Epidermal melanocyte (primary cell): ENCODE results near the gene UPF2.
A peak's percentile ranks its signal among the peaks of the same experiment; 100 is the strongest.
"Not testable (repeated sequence)": the region's sequence is repeated elsewhere in the genome, so short reads cannot be mapped to it uniquely, and the experiment has no call there.

Experiments
- DNase-seq: peaks from one replicate; pipeline ENCODE4 v3.0.0; 2011; ENCODE audit warnings: low spot score; ENCODE audit not compliant: insufficient read length

The UPF2 gene

GRCh38 chr10:12041766-12042408 is 722 bp downstream of the UPF2 start:
- DNase-seq, result no peak

GRCh38 chr10:12036073-12036655 is 6.4 kb downstream of the UPF2 start:
- DNase-seq, result no peak

- DNase-seq, result no peak
These were observed 11.2 kb downstream of the UPF2 start for GRCh38 chr10:12031404-12031803.

GRCh38 chr10:12027539-12027938 is 15.1 kb downstream of the UPF2 start:
- DNase-seq, result no peak

GRCh38 chr10:12025591-12025990 is 17.0 kb downstream of the UPF2 start:
- no peak for DNase-seq

- DNase-seq, result no peak
These were observed 19.9 kb downstream of the UPF2 start for GRCh38 chr10:12022580-12023257.

GRCh38 chr10:12020574-12020973 is 22.0 kb downstream of the UPF2 start:
- DNase-seq, result no peak

- no peak for DNase-seq
These were observed 23.2 kb downstream of the UPF2 start for GRCh38 chr10:12019283-12019971.

- no peak for DNase-seq
These were observed 23.9 kb downstream of the UPF2 start for GRCh38 chr10:12018438-12019282.

- DNase-seq, result no peak
These were observed 28.7 kb downstream of the UPF2 start for GRCh38 chr10:12013926-12014325.

- DNase-seq, result not testable (repeated sequence)
These were observed 29.2 kb downstream of the UPF2 start for GRCh38 chr10:12013391-12013790.

GRCh38 chr10:12010353-12010752 is 32.3 kb downstream of the UPF2 start:
- no peak for DNase-seq

- DNase-seq, result not testable (repeated sequence)
These were observed 33.8 kb downstream of the UPF2 start for GRCh38 chr10:12008842-12009241.

- no peak for DNase-seq
These were observed 35.9 kb downstream of the UPF2 start for GRCh38 chr10:12006671-12007070.

- peak; percentile 37 for DNase-seq
These were observed 48.7 kb downstream of the UPF2 start for GRCh38 chr10:11993834-11994468.

GRCh38 chr10:11988924-11989323 is 53.7 kb downstream of the UPF2 start:
- DNase-seq, result no peak

- DNase-seq, result peak; percentile 42
These were observed 55.9 kb downstream of the UPF2 start for GRCh38 chr10:11986593-11987216.

- DNase-seq, result no peak
These were observed 60.4 kb downstream of the UPF2 start for GRCh38 chr10:11982253-11982652.

GRCh38 chr10:11975795-11976194 is 66.8 kb downstream of the UPF2 start:
- no peak for DNase-seq

GRCh38 chr10:11972523-11972922 is 70.1 kb downstream of the UPF2 start:
- DNase-seq, result not testable (repeated sequence)
